GM20000 (cell line): ENCODE measurements around the gene NID1.
A peak's percentile ranks its signal among the peaks of the same experiment; 100 is the strongest.

Experiments
- DNase-seq: peaks from one replicate; pipeline ENCODE4 v3.0.0; 2012; ENCODE audit warnings: low spot score
- TF ChIP-seq, protein P1 (sequence below): IDR thresholded peaks from 2 replicates; pipeline ENCODE4 v1.5.1; 2012; ENCODE audit warnings: mild to moderate bottlenecking, control low read depth; ENCODE audit errors: extremely low read depth, missing control alignments

The NID1 gene

DNA sequence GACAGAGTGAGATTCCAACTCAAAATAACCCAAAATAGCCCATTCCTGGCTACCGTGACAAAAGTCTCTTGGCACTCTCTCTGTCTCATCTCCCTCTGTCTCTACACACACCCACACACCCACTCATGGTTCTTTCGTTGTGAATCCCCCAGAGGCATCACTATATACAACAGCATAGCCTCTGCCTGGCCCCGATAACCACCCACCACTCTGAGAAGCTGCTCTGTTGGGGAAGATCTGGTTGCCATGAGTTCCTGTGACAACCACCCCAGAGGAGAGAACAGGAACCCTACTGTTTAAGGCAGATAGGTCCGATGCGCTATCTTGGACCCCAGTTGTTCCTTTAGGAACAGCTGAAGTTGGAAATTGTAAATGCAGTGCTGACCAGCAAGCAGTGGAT lies 127.8 kb downstream of the NID1 start:
- DNase-seq, result peak; percentile 19
- TF ChIP-seq, protein P1, sequence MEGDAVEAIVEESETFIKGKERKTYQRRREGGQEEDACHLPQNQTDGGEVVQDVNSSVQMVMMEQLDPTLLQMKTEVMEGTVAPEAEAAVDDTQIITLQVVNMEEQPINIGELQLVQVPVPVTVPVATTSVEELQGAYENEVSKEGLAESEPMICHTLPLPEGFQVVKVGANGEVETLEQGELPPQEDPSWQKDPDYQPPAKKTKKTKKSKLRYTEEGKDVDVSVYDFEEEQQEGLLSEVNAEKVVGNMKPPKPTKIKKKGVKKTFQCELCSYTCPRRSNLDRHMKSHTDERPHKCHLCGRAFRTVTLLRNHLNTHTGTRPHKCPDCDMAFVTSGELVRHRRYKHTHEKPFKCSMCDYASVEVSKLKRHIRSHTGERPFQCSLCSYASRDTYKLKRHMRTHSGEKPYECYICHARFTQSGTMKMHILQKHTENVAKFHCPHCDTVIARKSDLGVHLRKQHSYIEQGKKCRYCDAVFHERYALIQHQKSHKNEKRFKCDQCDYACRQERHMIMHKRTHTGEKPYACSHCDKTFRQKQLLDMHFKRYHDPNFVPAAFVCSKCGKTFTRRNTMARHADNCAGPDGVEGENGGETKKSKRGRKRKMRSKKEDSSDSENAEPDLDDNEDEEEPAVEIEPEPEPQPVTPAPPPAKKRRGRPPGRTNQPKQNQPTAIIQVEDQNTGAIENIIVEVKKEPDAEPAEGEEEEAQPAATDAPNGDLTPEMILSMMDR, result no peak

DNA sequence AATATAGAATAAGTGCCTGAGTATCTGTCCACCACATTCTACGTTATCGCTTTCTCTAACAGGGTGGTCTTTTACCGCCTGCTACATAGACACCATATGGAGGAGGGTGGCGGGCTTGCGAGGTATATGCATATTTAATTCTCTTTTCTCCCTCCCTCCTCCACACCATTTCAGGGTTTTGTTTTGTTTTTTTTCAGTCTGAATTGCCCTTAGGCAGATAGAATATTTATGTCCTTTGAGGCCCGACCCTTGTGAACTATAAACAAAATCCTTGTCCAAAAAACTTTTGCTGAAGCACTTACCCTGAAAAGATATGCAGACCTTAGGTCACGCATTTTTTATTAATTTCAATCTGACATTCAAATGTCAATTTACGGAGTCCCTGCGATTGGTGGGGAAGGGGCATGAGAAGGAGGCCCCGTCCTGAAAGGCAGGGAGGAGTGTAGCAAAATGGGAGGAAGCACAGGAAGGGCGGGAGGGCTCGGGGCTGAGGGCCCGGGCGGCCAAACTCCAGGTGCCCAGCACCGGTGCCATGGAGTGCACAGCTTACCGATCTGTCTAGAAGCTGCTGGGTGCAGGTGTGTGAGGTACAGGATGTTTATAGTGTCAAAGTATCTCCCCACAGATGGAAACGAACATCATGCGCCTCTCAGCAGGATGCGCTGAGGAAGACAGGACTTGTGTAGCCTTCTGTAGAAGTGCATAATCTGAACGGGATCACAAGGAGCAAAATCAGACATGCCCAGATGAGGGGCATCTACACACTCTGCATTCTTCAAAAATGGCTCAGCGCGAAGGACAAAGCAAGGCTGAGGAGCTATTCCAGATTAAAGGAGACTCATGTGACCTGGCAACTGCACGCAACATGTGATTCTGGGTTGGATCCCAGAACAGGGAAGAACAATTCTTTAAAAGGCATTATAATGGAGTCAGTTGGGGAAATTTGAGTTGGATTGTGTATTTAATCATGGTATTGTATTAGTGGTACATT lies 129.4 kb downstream of the NID1 start:
- TF ChIP-seq, protein P1, result no peak
- DNase-seq, result no peak

DNA sequence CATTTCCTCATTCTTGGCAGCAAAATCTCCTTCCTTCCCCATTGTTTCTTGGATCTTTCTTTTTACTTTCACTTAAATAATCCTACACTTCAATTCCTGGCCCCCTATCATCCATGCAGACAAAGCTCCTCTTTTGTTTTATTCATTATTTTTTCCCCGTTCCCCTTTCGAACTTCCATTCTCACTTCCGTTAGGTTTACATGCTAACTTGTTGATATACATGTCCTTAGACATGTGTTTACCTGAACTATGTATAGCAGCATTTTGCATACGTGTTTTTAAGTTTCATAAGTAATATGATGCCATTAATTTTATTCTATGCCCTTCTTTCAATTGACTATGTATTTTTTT lies 131.1 kb downstream of the NID1 start:
- TF ChIP-seq, protein P1, result no peak
- no peak for DNase-seq

DNA sequence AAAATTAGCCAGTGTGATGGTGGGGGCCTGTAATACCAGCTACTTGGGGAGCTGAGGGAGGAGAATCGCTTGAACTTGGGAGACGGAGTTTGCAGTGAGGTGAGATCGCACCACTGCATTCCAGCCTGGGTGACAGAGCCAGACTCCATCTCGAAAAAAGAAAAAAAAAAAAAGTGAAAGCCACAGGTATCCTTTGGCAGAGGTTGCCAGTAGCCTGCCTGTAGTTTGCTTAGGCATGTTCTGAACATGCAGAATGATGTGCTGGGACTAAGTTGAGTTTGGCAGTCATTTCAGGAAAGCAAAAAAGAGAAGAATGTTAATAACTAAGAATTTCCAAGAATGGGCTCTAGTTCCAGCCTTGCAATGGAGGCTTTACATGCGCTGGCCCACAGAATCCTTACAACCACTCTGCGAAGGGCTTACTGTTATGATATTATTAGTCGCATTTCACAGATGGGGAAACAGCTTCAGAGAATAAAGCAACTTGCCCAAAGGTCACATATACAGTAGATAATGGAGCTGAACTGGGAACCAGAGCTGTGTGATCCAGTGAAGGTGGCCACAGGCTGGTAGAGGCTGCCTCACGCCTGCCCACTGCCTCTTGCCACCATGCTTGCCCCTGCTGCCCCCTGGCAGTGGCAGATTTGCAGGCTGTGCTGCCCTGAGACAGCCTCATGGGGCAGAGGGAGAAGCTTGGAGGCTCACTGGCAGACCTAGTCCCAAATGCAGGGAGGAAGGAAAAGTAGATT lies 131.7 kb downstream of the NID1 start:
- TF ChIP-seq, protein P1, result no peak
- no peak for DNase-seq

DNA sequence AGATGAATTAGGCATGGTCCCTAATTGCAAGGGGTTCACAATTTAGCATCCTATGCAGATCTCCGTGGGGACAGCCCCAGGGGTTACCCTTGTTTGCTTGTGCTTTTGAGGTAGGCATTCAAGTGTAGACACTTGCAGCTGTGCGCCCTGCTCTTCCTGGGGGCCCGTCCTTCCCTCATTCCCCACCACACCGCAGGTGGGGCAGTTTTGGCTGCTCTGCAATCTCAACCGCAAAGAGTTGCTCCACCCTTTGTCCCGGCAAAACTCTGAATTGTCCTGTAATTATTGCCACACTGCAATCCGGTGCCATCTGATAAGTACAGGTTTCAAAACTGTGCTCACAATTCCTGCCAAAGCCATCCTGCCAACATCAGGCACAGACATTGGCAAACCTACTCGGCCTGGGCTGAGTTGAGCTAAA lies 132.8 kb downstream of the NID1 start:
- DNase-seq, result no peak
- TF ChIP-seq, protein P1, result no peak

DNA sequence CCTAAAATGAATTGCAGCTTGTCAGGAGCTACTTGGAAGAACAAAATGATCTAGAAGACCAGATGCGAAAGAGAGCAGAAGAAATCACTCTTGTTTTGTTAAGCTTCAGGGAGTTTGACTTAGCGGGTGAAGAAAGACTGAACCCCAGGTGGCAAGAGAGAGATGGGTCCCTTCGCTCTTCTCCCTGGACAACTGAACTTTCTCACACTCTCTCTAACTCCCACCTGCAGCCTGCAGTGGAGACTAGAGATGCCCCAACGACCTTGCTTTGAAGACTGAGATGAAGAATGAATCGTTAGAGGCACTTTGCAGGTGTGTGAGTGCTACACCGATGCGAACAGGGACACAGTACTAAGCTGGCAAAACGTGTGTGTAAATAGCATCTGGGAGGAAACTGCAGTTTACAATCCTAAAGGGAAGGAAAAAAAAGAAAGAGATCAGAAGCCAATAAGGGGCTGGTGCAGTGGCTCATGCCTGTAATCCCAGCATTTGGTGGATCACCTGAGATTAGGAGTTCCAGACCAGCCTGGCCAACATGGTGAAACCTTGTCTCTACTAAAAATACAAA lies 133.6 kb downstream of the NID1 start:
- no peak for DNase-seq
- TF ChIP-seq, protein P1, result no peak

DNA sequence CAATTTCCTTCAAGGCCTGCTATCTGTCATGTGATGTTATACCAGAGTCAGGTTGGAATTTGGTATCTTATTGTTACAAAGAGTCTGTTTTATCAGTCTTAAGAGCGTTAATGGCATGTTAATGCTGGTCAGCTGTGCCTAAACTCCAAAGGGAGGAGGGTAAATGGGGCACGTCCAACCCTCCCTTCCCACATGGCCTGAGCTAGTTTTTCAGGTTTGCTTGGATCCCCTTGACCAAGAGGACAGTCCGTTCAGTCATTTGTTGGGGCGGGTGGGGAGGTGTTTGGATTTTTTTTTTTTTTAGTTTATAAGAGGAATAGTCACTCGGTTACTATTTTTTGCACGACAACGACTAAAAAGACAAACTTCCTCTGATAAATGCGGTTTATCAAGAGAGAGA lies 134.3 kb downstream of the NID1 start:
- TF ChIP-seq, protein P1, result no peak
- no peak for DNase-seq
